Subcutaneous adipose tissue (tissue), 4 donors: Measurements from ENCODE around the gene RTKN2. TPM values are rescaled to one million over a fixed set of nuclear protein-coding genes. Genes with fewer than 3 reads are reported as not detected.

Source experiments
- CTCF ChIP-seq: fragments of 450-650 bp; IDR thresholded peaks from one replicate; pipeline ENCODE4 v1.5.1; 2016; ENCODE audit warnings: low read depth, mild to moderate bottlenecking, control low read depth, antibody characterized with exemption, moderate library complexity
- total RNA-seq, 4 donors: library from RNA; depleted of rRNA; stranded (reverse); fragments of >200 nt; gene quantifications; one replicate each; pipeline ENCODE4 v1.1.0, GENCODE V29; 2016

Gene RTKN2
- total RNA-seq, 4 donors from 2014 or later: 0.44 to 1.5 (median 0.71) TPM

- no peak for TF ChIP-seq CTCF
Observed at GRCh38 chr10:62170732-62171131, 97.9 kb downstream of the RTKN2 start.

GRCh38 chr10:62166331-62167131 lies 102.1 kb downstream of the RTKN2 start:
- no peak for TF ChIP-seq CTCF

- no peak for TF ChIP-seq CTCF
Observed at GRCh38 chr10:62165803-62166202, 102.8 kb downstream of the RTKN2 start.

DNA sequence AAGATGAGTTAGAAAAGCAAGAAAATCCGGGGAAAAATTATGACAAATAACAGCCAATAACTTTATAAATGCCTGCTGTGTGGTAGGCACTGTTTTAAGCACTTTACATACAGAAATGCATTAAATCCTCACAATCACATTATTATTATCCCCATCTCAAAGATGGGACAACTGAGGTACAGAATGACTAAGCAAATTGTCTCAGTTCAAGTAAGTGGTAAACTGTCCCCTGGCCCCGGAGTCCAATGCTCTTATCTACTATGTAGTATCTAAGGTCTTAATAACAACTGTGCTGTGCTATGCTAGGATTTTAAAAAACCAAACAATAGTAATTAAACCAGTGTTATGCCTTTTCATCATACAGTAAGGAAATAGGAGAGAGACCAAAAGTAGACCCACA lies 105.6 kb downstream of the RTKN2 start:
- no peak for TF ChIP-seq CTCF

- TF ChIP-seq CTCF: no peak
Observed at GRCh38 chr10:62162261-62162981, 106.2 kb downstream of the RTKN2 start.

- TF ChIP-seq CTCF: no peak
Observed at GRCh38 chr10:62159351-62159750, 109.3 kb downstream of the RTKN2 start.

DNA sequence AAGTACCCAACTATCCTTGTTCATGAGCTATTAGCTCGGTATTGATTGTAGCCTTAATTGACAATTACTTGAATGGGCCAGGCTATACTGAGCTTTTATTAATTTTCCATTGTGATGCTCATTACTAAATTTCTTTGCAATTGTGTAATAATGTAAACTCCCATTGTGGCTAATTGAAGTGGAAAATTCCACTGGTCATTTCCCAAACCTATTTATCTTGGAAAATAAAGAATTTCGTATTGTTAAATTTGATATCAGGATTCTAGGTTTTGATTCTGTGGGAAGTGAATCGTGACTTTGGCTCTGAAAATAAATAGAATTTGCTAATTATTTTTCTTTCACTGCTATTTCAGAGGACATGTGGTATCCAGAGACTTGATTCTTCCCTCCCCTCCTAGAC lies 111.0 kb downstream of the RTKN2 start:
- TF ChIP-seq CTCF: no peak
